Retina (tissue), 1 donor: Measurements from ENCODE around the gene SLC25A48.
"Not testable (repeated sequence)": the region's sequence is repeated elsewhere in the genome, so short reads cannot be mapped to it uniquely, and the experiment has no call there.

Experiments
- DNase-seq: peaks from one replicate; pipeline ENCODE4 v3.0.0-alpha.2; 2016

The SLC25A48 gene

GRCh38 chr5:135830876-135831275 lies 3.6 kb upstream of the SLC25A48 start:
- DNase-seq: no peak

DNA sequence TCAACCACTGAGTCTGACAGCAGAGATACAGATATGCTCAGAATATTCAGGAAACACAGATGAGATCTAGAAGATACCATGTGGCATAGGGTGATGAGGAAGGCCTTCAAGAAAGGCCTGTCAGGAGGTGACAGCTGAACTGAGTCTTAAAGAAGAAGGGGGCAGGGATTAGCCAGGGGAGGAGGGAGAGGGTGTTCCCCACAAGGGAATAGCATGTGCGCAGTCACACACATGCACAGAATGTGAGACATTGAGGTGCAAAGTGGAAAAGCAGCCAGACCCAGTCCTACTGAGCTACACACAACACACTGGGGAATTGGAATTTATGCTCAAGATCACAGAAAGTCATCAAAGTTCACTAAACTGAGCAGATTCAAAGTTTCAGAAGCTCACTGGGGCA lies 3.0 kb upstream of the SLC25A48 start:
- DNase-seq: no peak

DNA sequence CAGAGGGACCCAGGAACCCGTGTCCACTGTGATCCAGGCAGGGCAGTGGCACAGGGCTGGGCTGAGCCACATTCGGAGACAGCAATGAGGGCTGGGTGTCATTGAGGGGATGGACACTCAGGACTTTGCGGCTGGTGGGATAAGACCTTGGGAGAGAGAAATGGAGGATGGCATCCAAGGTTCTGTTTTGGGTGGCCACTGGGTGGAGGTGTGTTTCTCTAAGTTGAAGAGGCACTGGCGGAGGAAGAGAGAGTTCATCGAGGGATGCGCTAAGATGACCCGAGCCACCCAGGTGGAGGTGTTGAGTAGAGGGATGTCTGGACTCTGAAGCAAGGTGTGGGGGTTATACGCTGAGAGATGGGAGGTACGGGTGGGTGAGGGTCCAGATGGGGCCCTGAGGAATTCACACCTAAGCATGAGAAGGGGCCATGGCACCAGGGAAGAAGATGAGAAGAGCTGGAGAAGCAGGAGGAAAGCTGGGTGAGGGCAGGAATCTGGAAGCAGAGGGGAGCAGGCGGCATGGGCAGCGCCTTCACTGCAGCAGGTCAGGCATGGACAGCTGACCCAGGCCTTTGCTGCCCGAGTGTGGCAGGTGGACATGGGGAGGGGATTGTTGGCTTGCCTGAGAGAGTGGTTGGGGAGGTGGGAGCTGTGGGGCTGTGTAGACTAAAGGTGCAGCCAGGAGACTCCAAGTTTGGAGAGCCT lies 2.5 kb upstream of the SLC25A48 start:
- DNase-seq: no peak

- DNase-seq: peak; percentile 29
These were observed 1.2 kb upstream of the SLC25A48 start for GRCh38 chr5:135832941-135833920.

GRCh38 chr5:135833961-135834638 lies 363 bp upstream of the SLC25A48 start:
- no peak for DNase-seq

- DNase-seq: no peak
These were observed 1.3 kb downstream of the SLC25A48 start for GRCh38 chr5:135835766-135836165.

- DNase-seq: not testable (repeated sequence)
These were observed 3.9 kb downstream of the SLC25A48 start for GRCh38 chr5:135838395-135838794.

DNA sequence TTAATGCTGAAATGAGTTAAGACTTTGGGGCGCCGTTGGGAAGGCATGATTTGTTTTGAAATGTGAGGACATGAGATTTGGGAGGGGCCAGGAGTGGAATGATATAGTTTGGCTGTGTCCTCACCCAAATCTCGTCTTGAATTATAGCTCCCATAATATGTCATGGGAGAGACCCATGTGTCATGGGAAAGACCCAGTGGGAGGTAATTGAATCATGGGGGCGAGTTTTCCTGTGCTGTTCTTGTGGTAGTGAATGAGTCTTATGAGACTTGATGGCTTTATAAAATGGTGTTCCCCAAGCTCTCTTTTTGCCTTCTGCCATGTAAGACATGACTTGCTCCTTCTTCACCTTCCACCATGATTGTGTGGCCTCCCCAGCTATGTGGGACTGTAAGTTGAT lies 5.1 kb downstream of the SLC25A48 start:
- DNase-seq: no peak

DNA sequence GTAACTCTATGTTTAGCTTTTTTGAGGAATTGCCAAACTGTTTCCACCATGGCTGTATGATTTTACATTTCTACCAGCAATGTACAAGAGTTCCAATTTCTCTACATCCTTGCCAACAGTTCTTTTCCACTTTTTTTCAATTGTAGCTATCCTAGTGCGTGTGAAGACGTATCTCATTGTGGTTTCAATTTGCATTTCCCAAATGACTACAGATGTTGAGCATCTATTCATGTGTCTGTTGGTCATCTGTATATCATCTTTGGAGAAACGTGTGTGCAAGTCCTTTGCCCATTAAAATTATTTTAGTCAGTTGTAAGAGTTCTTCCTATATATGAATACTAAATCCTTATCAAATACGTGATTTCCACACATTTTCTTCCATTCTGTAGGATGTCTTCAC lies 6.5 kb downstream of the SLC25A48 start:
- DNase-seq: no peak

DNA sequence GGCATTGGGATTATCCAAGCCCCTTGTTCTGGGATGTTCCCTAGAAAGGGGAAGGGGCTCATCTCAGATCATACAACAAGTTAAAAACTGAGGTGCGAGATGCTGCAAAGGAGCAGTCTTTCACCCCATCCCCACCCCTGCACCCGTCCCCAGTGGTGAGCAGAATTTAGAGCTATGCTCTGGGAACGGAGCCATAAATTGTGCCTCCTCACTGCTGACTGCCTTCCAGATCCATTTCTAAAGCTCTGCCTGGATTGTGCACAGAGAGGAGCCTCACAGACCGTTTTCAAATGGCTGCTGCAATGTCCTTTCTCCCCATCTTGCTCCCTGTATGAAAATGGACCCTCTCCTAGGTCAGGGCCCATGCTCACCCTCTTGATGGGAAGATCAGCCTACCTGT lies 8.3 kb downstream of the SLC25A48 start:
- no peak for DNase-seq

- DNase-seq: no peak
These were observed 9.3 kb downstream of the SLC25A48 start for GRCh38 chr5:135843571-135844337.

DNA sequence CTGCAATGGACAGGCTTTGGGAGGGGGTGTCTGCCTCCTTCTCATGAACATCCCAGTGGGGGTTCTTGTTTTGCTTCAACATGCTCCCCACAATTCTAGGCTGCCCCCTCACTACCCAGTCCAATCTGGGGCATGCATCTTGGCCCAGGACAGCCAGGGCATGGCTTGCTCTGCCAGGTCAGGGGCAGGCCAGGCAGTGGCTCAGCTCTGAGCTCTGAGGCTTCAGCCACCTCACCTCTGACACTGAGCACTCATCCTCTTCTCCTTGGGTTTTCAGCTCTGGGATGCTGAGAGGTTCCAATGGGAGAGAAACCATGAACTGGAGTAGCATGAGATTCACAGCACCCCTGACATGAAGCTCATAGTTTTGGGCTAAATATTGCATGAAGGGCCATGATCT lies 11.8 kb downstream of the SLC25A48 start:
- DNase-seq: no peak

- no peak for DNase-seq
These were observed 13.5 kb downstream of the SLC25A48 start for GRCh38 chr5:135847976-135848375.

DNA sequence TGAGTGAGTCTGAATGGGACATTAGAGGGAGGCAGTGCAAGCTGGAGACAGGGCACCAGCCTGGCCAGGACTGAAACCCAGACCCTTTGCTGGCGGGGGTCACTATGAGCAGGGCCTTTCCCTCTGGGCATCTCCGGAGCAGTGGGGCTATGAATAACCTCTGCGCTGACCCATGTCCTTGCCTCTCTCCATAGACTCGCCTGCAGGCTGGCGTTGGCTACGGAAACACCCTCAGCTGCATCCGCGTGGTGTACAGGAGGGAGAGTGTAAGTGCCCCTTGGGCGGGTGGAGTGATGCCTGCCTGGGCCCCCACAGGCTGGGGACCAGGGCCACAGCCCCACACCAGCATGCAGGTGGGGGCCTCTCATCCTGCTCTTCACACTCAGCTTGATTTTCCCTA lies 15.8 kb downstream of the SLC25A48 start:
- no peak for DNase-seq

GRCh38 chr5:135850671-135851070 lies 16.2 kb downstream of the SLC25A48 start:
- no peak for DNase-seq

- DNase-seq: no peak
These were observed 16.9 kb downstream of the SLC25A48 start for GRCh38 chr5:135851186-135851914.

- DNase-seq: no peak
These were observed 17.7 kb downstream of the SLC25A48 start for GRCh38 chr5:135851915-135852845.

DNA sequence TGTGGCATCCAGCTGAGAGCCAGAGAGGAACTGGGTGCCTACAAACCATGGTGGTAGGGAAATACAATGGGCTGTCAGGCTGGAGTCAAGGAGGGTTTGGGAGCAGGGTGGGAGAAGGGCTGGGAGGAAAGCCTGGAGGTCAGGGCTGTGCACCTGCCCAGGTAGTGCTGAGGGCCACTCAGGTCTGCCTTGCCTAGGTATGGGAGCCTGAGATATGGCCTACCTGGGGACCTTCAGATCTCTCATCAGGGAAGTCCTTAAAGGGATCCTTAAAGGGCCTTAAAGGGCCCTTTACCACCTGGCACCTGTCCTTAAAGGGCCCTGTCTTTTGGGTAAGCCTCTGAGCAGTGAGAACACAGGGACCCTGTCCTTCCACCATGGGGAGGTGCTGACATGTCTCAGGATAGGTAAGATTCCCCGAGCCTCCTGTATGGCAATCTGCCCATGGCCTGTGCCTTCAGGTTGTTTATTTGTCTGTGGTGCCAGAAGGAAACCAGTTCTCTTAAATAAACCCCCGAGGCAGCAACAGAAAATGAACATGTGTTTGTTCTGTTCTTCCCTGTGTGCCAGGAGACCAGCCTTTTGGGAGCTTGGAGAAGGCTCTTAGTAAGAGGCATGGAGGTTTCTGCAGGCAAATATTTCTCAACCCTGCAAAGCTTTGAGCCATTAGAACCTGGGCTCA lies 23.3 kb downstream of the SLC25A48 start:
- no peak for DNase-seq

- not testable (repeated sequence) for DNase-seq
These were observed 24.7 kb downstream of the SLC25A48 start for GRCh38 chr5:135859186-135859585.

DNA sequence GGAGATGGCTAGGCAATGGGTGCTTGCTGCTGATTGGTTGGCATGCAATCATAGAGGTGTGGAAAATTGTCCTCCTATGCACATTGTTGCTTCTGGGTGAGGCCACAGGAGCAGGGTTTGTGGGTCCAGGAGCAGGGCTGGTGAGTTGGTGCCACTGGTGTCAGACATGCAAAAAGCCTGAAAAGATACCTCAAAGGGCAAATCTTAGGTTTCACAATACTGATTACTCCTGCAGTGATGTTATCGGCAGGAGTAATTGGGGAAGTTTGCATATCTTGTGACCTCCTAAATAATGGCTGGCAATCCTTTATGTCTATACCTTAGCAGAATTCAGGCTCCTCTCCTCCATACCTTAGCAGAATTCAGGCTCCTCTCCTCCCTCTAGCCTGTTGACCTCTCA lies 25.2 kb downstream of the SLC25A48 start:
- no peak for DNase-seq
